ENCODE measurements around the gene FAP.

GRCh38 chr2:162243715-162244114 is 470 bp upstream of the FAP start:
- TF ChIP-seq ZNF416 (CRISPR knock-in tag; IDR thresholded peaks at IDR 0.05): no peak
- no peak for TF ChIP-seq CTCF (IDR thresholded peaks at IDR 0.05)
- no peak for TF ChIP-seq E2F1 (CRISPR knock-in tag; IDR thresholded peaks at IDR 0.05)
- no peak for TF ChIP-seq ATF6 (CRISPR knock-in tag; IDR thresholded peaks at IDR 0.05)
- no peak for TF ChIP-seq FOXK1 (CRISPR knock-in tag; IDR thresholded peaks at IDR 0.05)
- TF ChIP-seq GTF2I (CRISPR knock-in tag; conservative IDR thresholded peaks at IDR 0.05): no peak
- TF ChIP-seq ZNF423 (CRISPR knock-in tag; IDR thresholded peaks at IDR 0.05): no peak
- no peak for TF ChIP-seq ZNF396 (CRISPR knock-in tag; IDR thresholded peaks at IDR 0.05; ENCODE audit: borderline replicate concordance)
- no peak for TF ChIP-seq TEAD4 (CRISPR knock-in tag; IDR thresholded peaks at IDR 0.05)
- no peak for TF ChIP-seq SP1 (CRISPR knock-in tag; conservative IDR thresholded peaks at IDR 0.05)
- TF ChIP-seq JUN (CRISPR knock-in tag; IDR thresholded peaks at IDR 0.05): no peak
- TF ChIP-seq MAX (CRISPR knock-in tag; IDR thresholded peaks at IDR 0.05): no peak

All from WTC11 (cell line).